ENCODE results near the gene MGMT.

The MGMT gene

DNA sequence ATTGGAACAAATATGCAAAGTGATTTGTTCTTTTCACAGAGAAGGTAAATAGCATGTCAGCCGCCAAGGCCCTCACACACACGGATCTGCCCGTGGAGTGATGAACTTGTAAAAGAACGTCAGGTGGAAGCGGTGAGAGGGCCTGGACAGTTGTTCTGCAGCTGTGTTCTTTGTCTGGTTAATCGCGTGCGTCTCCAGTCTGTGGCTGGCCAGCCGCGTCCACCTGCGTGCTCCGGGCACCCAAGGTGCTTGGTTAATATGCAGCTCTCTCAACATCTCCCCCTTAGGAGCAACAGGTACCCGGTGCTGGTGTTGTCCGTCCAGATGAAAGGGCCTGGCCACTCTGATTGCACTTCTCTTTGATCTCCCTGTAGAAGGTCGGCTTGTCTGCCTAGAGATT is 162.9 kb downstream of the MGMT start:
- no peak for FAIRE-seq

- no peak for FAIRE-seq
Observed at GRCh38 chr10:129631006-129631405, 164.0 kb downstream of the MGMT start.

- no peak for FAIRE-seq
Observed at GRCh38 chr10:129631870-129632623, 165.0 kb downstream of the MGMT start.

DNA sequence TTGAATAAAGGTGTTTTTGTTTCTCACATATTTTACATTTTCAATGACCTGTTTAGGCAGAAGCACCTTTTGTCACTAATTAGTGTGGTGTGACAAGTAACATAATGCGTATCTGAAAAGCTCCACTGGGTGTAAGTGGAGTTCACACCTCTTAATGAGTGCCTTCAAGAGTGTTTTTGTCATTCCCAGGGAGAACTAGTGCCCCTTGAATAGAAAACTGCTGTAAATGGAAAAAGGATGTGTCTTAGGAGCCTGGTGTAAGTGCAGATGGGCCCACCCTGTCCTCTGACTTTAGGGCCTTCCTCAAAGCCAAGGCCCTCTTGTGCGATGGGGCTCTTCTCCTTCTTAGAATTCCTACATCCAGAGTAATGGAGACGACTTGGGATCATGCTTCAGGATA is 170.0 kb downstream of the MGMT start:
- no peak for FAIRE-seq

DNA sequence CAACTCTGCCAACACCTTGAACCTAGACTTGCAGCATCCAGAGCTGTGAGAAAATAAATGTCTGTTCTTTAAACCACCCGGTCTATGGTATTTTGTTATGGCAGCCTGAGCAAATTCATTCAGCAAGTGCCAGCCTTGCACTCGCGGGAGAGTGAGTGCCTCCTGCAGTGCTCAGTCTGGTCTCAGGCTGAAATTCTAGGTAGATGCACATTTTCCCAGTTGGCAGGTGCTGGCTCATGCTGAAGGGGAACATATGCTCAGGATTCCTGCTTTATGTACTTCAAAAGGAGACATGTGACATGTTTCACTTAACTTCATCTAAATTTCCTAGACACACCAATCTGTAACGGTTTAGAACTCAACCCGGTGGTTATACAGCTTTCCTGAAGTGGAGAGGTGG is 170.8 kb downstream of the MGMT start:
- FAIRE-seq, result no peak

DNA sequence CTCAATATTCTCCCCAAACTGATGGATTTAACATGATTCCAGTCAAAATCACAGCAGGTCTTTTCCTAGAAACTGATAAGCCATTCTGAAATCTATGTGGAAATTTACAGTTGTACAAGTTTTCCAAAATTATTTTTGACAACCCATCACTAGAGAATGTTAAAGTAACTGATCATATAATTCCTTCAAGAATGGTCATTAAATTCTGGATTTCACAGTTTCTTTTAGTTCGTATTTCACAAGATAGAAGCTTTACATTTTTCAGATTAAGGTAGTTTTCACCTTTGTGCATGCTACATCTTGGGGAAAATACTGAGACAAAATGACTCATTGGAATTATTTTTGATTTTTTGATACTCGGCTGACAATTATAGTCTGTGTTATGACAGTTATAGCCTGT is 174.3 kb downstream of the MGMT start:
- no peak for FAIRE-seq

DNA sequence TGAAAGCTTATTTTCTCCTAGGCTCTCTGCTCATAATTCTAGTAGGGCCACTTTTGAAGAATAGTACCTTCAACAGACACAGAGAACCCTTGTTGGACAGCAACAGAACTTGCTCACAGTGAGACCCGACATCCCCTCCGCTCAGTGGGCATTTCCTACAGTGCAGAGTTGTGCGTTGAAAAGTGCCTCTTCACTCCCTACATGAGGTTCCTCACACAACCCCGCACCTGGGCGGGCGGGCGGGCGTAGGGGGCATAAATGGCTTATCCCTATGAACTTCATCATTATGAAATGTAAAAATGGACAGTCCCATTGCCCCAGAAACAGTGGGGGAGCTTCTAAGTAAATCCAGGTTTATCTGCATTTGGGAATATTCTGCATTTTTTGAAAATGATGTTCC is 174.9 kb downstream of the MGMT start:
- no peak for FAIRE-seq

DNA sequence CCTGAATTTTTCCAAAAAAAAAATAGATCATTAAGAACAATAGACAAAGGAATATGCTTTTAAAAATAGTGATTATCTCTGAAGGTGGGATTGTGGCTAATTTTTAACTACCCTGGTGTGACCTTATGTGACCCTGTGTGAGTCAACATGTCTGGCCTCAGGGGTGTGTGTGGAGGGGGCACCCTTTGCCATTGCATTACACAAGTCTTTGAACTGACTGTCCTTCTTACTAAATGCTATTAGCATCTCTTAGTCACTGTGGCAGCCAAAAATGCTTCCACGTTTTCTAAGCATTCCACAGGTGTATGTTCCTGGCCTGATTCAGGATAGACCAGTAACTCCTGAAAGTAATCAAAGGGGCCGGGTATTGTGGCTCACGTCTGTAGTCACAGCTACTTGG is 175.4 kb downstream of the MGMT start:
- FAIRE-seq, result no peak

DNA sequence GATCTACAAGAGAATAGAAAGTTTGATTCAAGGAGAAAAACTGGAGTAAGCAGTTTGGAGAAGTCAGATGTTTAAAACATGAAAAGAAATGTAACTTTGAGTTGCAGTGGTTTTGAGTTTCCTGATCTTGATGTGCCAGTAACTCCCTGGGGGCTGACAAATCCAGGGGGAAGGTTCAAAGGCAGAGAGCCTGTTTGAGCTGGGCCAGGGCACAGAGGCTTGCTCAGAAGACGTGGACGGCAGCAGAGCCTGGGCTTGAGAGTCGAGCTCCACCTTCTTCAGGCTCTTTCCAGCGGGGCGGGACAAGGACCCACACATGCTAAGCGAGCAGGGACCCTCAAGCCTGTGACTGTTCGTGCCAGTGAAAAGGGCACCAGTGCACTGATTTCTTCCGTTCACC is 176.2 kb downstream of the MGMT start:
- FAIRE-seq, result no peak

DNA sequence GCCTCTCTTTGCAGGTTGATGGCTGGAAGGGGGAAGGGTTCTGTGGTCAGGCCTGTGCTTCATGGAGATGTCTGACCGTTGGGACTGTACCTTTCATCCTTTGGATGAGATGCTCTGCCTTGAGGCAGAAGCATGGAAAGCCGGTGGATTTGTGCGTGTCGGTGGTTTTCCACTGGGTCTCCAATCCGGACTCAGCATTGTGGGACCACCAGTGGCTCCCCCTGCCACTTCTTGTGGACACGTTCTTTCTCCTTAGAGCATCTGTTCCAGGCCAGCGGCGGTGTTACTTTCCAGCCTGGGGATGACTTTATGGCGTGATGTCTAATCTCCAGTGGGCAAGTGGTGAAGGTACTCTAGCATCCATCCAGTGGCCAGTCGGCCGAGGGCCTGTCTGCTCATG is 178.4 kb downstream of the MGMT start:
- FAIRE-seq, result no peak

DNA sequence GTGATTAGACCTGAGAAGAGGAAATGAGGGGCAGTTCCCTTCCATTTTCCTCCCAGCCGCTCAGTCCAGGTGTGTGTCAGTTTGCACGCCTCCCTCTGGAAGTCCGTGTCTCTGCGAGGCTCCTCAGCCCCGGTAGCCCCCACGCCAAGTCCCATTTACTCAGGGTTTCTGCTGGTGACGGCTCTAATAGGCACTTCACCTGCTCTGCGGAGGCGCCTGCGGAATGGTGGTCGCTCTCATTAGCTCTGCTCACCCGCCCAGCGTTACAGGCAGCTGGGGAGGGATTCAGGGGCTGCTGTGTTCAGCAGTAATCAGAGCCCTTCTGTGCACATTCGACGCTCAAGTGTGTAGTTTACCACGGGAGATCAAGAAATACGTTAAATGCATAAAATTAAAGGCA is 179.9 kb downstream of the MGMT start:
- no peak for FAIRE-seq

- FAIRE-seq, result no peak
Observed at GRCh38 chr10:129647590-129647989, 180.5 kb downstream of the MGMT start.

- FAIRE-seq, result no peak
Observed at GRCh38 chr10:129648856-129649255, 181.8 kb downstream of the MGMT start.

- FAIRE-seq, result no peak
Observed at GRCh38 chr10:129652021-129652420, 185.0 kb downstream of the MGMT start.

- FAIRE-seq, result no peak
Observed at GRCh38 chr10:129652521-129653201, 185.6 kb downstream of the MGMT start.

- no peak for FAIRE-seq
Observed at GRCh38 chr10:129653428-129653827, 186.4 kb downstream of the MGMT start.

- FAIRE-seq, result no peak
Observed at GRCh38 chr10:129653861-129654260, 186.8 kb downstream of the MGMT start.

- FAIRE-seq, result no peak
Observed at GRCh38 chr10:129654461-129654860, 187.4 kb downstream of the MGMT start.

DNA sequence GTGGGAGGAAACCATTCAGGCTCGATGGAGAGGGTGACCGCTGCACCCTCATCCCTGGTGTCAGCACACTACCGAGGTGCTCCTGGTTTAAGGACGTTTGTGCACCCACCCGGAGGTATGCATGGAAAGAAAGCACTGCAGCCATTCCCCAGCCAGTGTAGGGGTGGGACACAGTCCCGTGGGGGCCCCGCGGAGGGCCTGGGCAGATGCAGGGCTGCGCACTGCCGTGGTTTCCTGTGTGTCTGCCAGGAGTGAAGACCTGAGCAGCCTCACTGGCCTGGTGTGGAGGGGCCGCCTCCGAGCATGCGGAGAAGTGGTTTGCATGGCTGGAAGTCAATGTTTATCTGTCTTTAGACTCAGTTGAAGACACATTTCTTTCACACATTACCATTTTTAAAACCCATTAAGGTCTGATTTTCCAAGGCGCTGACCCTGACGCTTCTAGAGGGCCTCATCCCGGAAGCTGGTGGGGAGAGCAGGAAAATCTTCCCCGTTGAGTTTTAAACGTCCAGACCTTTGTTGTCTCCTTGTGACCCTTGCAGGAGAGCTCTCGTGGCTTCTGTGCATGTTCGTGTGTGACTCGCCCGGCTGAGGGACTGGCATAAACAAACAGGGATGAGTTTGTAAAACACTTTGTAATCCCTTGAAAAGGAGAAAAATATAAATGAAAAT is 188.1 kb downstream of the MGMT start:
- FAIRE-seq, result no peak

- FAIRE-seq, result no peak
Observed at GRCh38 chr10:129655679-129656031, 188.6 kb downstream of the MGMT start.

GRCh38 chr10:129656642-129657041 is 189.6 kb downstream of the MGMT start:
- FAIRE-seq, result no peak

DNA sequence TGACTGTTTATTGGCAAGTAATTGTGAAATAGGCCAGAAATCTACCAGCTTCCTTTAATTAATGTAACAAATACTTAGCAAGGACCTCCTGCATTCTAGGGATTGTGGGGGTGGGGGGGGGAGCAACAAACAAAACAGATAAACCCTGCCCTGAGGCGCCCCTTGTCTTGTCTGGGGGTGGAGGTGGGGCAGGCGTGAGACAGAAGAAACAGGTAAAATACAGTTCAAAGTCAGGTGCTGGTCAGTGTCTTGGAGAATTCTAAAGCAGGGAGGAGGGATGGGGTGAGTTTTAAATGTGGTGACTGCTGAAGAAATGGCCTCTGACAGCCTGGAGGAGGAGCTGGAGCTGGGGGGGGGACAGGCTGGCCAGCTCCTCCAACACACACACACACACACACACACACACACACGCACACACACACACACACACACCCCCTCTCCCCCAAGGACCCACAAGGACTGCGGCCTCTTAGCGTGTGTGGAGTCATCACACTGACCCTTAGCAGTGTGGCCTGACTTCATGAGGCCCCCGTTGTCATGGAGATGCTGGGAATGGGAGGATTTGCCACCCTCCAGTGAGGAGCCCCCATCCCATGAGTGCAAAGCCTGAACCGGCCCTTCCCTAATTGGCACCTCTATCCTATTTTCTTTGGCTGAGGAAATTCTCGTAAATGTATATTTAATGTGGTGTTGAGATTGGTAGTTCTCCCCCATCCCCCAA is 190.4 kb downstream of the MGMT start:
- no peak for FAIRE-seq

DNA sequence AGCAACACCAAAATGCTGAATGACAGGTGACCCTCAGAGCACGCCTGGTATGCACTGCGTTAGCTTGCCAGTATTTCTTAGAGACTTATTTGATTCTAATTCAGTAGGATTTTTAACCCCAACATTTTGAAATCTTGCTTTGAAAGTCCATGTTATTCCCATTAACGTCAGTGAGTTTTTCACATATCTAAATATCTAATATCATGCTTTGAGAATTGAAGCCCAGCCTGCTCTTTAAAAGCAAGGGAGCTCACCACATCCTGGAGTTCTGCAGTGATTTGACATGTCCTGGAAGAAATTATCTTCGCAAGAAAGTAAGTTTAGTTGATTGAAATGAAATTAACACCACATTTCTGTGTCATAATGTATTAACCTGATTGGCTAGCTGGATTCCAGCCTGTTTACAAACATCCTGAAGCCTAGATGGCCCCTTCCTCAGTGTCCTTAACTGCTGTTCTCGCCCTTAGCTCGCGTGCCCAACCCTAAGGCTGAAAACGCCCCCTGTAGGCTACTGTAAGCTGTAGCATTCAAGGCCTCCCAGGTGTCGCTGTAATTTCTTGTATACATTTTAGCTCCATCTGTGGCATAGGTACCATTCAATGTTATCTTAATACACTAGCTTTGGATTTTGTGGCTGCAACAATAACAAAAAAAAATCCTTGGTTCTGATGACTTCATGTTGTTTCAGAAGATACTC is 191.5 kb downstream of the MGMT start:
- FAIRE-seq, result no peak
